Activated naive CD4-positive, alpha-beta T cell treated with anti-CD3 and anti-CD28 coated beads, Interleukin-2, amount 50 U/mL, for 24 hours (primary cell): ENCODE measurements around the gene STX8.

ENCODE experiments used
- H3K27ac Mint-ChIP-seq: one replicate; pipeline ENCODE4 v1.8.0; 2021; ENCODE audit warnings: mild to moderate bottlenecking, mixed read lengths
- H3K27me3 Mint-ChIP-seq: one replicate; pipeline ENCODE4 v1.8.0; 2021; ENCODE audit warnings: mixed read lengths
- H3K36me3 Mint-ChIP-seq: one replicate; pipeline ENCODE4 v1.8.0; 2021; ENCODE audit warnings: mixed read lengths
- H3K4me1 Mint-ChIP-seq: one replicate; pipeline ENCODE4 v1.8.0; 2021; ENCODE audit warnings: mixed read lengths
- H3K4me3 Mint-ChIP-seq: one replicate; pipeline ENCODE4 v1.8.0; 2021; ENCODE audit warnings: mild to moderate bottlenecking, mixed read lengths
- H3K9me3 Mint-ChIP-seq: one replicate; pipeline ENCODE4 v1.8.0; 2021; ENCODE audit warnings: mixed read lengths

The STX8 gene

GRCh38 chr17:9204637-9205329 lies 370.8 kb downstream of the STX8 start:
- Mint-ChIP-seq H3K9me3 (no peaks in the 10 kb centered on the region), H3K36me3 (no peaks in the 10 kb centered on the region), H3K4me3 (no peak overlapping the region), H3K4me1 (no peaks in the 10 kb centered on the region), H3K27me3 (no peaks in the 10 kb centered on the region), H3K27ac (no peak overlapping the region)

GRCh38 chr17:9203771-9204425 lies 371.7 kb downstream of the STX8 start:
- Mint-ChIP-seq H3K27ac (no peak overlapping the region), H3K36me3 (no peaks in the 10 kb centered on the region), H3K27me3 (peaks cover 3% of the 10 kb centered on the region), H3K4me1 (no peaks in the 10 kb centered on the region), H3K9me3 (no peaks in the 10 kb centered on the region), H3K4me3 (no peak overlapping the region)

DNA sequence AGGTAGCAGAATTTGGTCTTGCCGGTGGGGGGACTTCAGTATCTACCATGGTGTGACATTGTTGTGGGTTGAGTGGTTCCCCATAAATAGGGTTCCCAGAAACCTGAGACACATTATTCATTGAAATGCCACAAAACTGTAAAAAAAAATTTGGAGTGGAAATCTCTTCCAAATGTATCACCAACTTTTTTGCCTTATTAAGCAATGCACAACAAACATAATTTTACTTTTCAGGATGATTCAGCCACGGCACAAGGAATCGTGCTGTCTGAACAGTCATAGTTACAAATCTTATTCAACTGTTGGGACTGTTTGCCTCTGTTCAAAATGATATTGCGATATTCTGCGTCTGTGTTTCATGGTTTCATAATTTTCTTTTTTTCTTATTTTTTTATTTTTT lies 373.1 kb downstream of the STX8 start:
- H3K27ac Mint-ChIP-seq: no peak overlapping the region
- H3K9me3 Mint-ChIP-seq: no peaks in the 10 kb centered on the region
- no peaks in the 10 kb centered on the region for H3K4me1 Mint-ChIP-seq
- no peak overlapping the region for H3K4me3 Mint-ChIP-seq
- H3K27me3 Mint-ChIP-seq: peaks cover 3% of the 10 kb centered on the region
- H3K36me3 Mint-ChIP-seq: no peaks in the 10 kb centered on the region

DNA sequence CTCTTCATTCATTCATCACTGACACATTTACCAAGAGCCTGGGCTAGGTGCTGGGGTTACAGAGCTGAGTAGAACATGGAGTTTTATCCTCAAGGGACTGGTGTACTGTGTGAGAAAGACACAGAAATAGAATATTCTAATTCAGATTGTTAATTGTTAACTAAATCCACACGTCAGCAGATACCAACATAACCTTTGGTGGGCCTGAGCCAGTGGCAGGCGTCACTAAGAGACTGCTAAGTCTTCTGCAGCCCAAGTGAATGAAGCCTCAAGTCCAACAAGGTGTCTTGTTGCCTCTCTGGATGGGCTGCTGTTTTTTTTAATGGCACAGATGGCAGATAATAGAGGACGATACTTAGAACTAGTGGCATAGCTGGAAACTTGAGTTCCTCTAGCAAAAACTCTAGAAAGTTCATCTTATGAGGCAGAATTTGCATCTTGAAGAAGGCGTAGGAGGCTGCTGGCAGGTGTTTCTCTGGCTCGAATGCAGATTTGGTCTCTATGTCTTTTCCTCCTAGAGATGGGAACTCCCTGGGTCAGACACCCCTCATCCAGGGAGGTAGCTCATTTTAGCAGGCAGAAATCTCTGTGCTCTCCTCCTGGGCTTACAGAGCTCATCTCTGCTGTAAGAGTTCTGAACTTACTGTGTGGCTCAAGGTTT lies 374.8 kb downstream of the STX8 start:
- Mint-ChIP-seq H3K36me3 (no peaks in the 10 kb centered on the region), H3K27me3 (peaks cover 3% of the 10 kb centered on the region), H3K27ac (no peak overlapping the region), H3K4me1 (no peaks in the 10 kb centered on the region), H3K4me3 (no peak overlapping the region), H3K9me3 (no peaks in the 10 kb centered on the region)
